Stimulated activated CD4-positive, alpha-beta T cell treated with anti-CD3 and anti-CD28 coated beads, TNF-alpha, amount 100 ng/mL, for 4 hours (primary cell): Measurements from ENCODE around the gene PRKCSH.
"Not testable (repeated sequence)": the region's sequence is repeated elsewhere in the genome, so short reads cannot be mapped to it uniquely, and the experiment has no call there.

ENCODE experiments used
- DNase-seq, 3 experiments: peaks; one replicate each; pipeline ENCODE4 v3.0.0-alpha.2; 2020; ENCODE audit warnings: low read depth in 3 of 3

The PRKCSH gene

GRCh38 chr19:11420429-11421370, 14.7 kb upstream of the PRKCSH start:
- no peak for DNase-seq

DNA sequence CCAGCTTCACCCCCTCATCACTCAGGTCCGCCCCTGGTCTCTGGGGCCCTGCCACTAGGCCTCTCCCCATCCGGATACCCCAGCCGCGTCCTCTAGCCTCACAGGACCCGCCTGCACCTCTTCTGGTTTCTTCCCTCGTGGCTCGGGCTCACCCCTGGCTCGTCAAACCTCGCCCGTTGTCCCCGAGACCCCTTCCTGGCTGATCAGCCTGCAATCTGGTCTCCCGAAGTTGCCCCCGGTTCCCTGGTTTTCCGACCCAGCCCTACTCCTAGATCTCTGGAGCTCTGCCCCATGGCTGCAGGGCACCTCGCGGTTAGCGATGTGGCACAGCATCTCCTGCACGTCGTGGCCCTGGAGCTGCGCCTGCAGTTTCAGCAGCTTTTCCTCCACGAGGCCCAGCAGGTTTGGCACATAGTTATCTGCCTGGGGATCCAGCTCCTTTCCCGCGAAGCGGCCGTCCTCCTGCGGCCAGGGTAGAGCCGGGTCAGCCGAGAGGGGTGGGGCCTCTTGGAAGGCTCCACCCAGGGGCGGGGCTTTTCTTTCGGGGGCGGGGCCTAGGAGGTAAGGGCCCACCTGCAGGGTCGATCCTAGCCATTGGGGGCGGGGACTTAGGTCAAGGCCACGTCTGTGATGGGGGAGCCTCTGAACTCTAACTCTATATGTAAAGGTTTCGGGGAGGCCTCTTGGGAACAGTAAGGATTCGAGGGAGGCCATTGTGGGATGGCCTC, 13.9 kb upstream of the PRKCSH start:
- DNase-seq, result peak in 1 of 3 experiments; percentile 29

DNA sequence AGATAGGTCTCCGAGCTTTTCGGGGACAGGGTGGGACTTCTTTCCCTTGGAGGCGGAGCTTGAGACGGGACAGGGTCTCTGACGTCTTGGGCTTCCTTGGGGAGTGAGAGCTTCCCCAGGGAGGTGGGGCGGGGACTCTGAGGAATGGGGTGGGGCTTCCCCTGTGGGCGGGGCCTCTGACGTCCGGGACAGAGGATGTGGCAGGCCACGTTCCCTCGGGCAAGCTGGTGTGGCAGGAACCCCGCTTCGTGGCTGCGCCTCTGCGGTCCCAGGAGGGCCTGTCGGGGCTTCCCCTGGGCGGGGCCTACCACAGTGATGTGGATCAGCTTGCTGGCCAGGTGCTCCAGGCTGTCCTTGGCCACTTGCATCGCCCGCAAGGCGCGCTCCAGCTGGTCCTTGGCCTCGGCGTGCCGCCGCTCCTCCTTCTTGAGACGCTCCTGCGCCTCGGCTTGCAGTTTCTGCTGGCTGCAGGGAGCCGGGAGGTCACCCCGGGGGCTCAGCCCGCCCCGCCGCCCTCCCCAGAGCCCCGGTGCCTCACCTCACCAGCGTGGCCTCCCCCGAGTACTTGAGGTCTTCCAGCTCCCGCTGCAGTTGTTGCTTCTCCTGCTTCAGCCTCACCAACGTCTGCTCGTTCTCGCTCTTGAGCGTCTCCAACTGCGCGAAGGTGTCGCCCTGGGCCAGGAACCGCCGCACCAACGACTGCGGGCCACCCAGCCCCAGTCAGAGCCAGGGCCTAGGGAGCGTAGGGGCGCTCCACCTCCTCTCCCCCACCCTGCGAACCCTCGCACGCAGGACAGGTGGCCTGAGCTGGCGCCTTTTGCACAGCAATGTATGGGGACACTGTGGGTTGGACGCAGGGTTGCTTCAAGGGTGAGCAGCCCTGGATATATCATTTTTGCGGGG, 13.0 kb upstream of the PRKCSH start:
- peak in 2 of 3 experiments; percentile 22 to 41 for DNase-seq

GRCh38 chr19:11423164-11423790, 12.2 kb upstream of the PRKCSH start:
- DNase-seq, result no peak

- no peak for DNase-seq
These were observed 11.6 kb upstream of the PRKCSH start for GRCh38 chr19:11423791-11424181.

DNA sequence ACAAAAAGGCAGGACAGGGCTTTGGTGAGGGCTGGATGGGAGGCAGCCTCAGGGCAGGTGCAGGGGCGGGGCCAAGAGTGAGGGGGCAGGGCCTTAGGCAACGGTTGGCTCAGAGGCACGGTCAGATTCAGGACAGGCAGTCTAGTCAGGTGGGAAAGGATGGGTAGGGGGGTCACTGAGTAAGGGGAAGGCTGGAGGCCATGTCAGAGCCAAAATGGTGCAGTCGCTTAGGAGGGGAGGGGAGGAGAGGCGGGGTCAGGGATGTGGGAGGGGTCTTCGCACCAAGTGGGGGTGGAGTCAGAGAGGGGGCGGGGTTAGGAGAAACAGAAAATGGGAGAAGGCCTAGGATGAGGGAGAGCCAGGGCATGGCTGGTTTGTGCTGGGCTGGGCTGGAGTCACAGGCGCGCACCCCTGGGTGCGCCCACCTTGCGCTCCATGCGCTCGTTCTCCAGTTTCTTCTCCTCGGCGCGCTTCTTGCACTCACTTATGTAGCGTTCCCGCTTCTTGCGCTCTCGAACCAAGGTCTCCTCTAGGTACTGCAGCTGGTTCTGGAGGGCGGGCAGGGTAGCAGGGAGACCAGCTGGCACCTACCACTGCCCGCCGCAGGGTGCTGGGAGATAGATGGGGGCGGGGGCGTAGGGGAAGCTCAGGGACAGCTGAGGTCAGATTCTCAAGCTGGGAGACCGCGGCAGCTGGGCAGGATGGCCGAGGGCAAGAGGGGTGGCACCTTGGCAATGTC, 9.5 kb upstream of the PRKCSH start:
- DNase-seq, result no peak

GRCh38 chr19:11426656-11427055, 8.8 kb upstream of the PRKCSH start:
- DNase-seq, result no peak

DNA sequence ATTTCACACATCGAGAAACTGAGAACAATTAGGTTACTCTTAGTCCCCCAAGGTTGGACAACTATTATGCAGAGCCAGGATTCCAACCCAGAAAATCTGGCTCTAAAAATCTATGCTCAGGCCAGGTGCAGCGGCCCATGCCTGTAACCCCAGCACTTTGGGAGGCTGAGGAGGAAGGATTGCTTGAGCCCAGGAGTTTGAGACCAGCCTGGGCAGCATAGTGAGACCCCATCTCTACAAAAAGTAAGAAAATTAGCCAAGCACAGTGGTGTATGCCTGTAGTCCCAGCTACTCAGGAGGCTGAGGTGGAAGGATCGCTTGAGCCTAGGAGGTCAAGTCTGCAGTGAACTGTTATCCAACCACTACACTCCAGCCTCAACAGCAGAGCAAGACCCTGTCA, 1.9 kb upstream of the PRKCSH start:
- not testable (repeated sequence) for DNase-seq

DNA sequence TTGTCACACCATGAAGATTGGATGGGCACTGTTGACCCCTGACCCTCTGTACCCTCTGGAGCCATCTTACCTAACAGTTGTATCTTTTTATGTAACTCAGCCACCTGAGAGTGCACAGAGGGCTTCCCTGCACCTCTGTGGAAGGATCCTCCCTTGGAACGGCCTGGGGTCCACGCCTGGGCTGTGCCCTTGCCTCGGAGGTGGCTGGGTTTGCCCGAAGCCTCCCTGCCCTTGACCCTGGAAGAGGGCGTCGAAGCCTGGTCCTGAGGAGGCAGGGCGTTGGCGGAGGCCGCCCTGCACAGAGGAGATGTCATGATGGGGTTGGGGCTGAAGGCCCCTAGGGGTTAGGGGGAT, 755 bp upstream of the PRKCSH start:
- no peak for DNase-seq

DNA sequence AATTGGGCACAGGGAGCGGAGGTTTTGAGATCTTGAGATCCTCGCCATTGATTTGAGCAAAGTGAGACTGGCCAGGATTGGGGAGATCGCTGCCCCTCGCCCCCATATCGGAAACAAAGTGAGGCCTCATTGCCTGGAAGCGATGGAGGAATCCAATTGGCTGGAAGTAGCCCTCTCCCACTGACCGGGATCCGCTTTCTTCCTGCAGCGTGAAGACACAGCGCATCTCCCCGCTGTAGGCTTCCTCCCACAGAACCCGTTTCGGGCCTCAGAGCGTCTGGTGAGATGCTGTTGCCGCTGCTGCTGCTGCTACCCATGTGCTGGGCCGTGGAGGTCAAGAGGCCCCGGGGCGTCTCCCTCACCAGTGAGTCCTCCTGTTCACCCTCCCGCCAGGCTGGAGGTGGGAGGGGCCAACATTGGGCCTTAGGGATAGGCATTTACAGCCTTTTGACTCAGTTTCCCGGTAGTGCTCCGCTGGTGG, 438 bp downstream of the PRKCSH start:
- peak in 1 of 3 experiments; percentile 14 for DNase-seq

DNA sequence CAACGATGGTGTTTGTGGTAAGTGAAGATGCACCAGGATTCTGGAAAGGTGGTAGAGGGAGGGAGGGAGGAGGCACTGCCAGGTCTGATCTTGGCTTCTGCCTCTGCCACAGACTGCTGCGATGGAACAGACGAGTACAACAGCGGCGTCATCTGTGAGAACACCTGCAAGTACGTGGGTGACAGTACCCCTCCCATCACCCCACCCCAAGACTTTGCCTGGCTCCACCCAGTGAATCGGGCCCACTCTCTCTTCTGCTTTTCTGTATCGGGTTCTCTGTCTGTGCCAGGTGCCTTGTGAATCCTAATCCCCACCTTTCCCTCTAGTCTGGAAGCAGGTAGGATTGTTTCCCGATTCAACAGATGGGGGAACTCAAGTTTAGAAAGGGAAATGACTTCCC, 2.5 kb downstream of the PRKCSH start:
- DNase-seq, result no peak

DNA sequence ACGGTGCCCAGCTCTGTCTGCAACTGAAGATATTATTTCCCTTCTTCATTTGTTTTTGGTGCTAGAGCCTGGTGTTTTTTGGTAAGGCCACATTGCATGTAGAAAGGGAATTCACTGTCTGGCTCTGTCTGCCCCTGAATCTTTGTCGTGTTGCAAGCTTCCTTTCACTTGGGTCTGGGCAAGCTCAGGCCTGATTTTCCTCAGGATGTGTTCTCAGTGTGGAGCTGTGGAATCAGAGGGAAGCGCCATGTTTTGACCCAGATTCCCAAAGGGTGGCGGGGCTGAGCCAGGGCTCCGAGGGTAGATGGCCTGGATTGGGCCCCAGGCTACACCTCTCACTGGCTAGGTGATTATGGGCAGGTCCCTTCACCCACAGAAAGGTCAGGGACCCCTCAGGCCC, 8.6 kb downstream of the PRKCSH start:
- DNase-seq, result no peak

GRCh38 chr19:11445141-11445540, 9.7 kb downstream of the PRKCSH start:
- no peak for DNase-seq

DNA sequence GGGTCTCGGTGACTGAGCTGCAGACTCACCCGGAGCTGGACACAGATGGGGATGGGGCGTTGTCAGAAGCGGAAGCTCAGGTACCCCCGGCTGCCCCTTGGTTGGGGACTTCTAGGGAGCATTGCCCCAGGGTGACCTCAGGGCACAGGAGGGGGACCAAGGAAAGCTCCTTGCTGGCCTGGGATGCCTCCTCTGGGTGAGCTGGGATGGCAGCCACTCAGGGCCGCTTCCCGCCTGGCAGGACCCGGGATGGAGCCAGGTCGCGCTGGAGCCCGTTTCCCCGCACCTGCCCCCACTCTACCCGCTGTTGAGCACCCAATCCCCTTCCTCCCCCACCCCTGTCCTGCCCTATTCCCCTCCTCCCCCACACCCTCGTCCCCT, 10.8 kb downstream of the PRKCSH start:
- DNase-seq, result no peak

GRCh38 chr19:11446652-11447301, 11.3 kb downstream of the PRKCSH start:
- DNase-seq, result peak in 1 of 3 experiments; percentile 22

- no peak for DNase-seq
These were observed 12.2 kb downstream of the PRKCSH start for GRCh38 chr19:11447347-11448262.

DNA sequence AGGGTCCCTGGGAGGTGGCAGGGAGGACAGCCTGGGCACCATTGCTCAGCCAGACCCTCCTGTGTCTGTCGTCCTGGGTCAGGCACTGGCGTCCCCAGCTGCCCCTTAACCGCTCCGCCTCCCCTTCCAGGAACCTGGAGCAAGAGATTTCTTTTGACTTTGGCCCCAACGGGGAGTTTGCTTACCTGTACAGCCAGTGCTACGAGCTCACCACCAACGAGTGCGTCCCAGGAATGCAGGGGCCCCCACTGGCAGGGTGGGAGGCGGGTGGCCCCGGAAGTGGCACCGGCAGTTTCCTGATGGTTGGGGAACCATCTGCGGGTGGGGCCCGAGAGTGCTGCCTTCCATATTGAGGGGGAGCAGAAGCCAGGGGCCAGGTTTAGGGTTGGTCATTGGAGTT, 13.0 kb downstream of the PRKCSH start:
- DNase-seq, result no peak

GRCh38 chr19:11448923-11449554, 13.6 kb downstream of the PRKCSH start:
- DNase-seq, result no peak
